Measurements from ENCODE around the gene PREB.
"Not testable (repeated sequence)": the region's sequence is repeated elsewhere in the genome, so short reads cannot be mapped to it uniquely, and the experiment has no call there.

The PREB gene

GRCh38 chr2:27133905-27134780 is at the start of gene PREB:
Gene PREB (minus strand): TSS chr2:27134636. CDS start chr2:27134421, 215 bp downstream.
- DNase-seq: peak; percentile 86 to 93

- no peak for DNase-seq
These were observed 49.7 kb upstream of the PREB start for GRCh38 chr2:27184115-27184514.

GRCh38 chr2:27182346-27182745 is 47.9 kb upstream of the PREB start:
- no peak for DNase-seq

- DNase-seq: no peak
These were observed 45.0 kb upstream of the PREB start for GRCh38 chr2:27179344-27180000.

- no peak for DNase-seq
These were observed 44.0 kb upstream of the PREB start for GRCh38 chr2:27178469-27178868.

- no peak for DNase-seq
These were observed 43.3 kb upstream of the PREB start for GRCh38 chr2:27177441-27178351.

- not testable (repeated sequence) for DNase-seq
These were observed 41.3 kb upstream of the PREB start for GRCh38 chr2:27175781-27176180.

GRCh38 chr2:27175330-27175729 is 40.9 kb upstream of the PREB start:
- no peak for DNase-seq

- peak in 1 of 2 experiments; percentile 22 for DNase-seq
These were observed 40.2 kb upstream of the PREB start for GRCh38 chr2:27174638-27175037.

GRCh38 chr2:27171351-27171848 is 37.0 kb upstream of the PREB start:
- peak in 1 of 2 experiments; percentile 17 for DNase-seq

- DNase-seq: no peak
These were observed 36.3 kb upstream of the PREB start for GRCh38 chr2:27170581-27171337.

- no peak for DNase-seq
These were observed 30.7 kb upstream of the PREB start for GRCh38 chr2:27164960-27165763.

GRCh38 chr2:27162151-27163121 is 28.0 kb upstream of the PREB start:
- no peak for DNase-seq

GRCh38 chr2:27160191-27160590 is 25.8 kb upstream of the PREB start:
- no peak for DNase-seq

- no peak for DNase-seq
These were observed 24.8 kb upstream of the PREB start for GRCh38 chr2:27159271-27159670.

GRCh38 chr2:27158468-27158867 is 24.0 kb upstream of the PREB start:
- no peak for DNase-seq

GRCh38 chr2:27155069-27155520 is 20.7 kb upstream of the PREB start:
- DNase-seq: no peak

GRCh38 chr2:27154488-27154887 is 20.1 kb upstream of the PREB start:
- DNase-seq: no peak

- DNase-seq: peak; percentile 40 to 64
These were observed 18.5 kb upstream of the PREB start for GRCh38 chr2:27152796-27153464.
